GM12865 (cell line): Measurements from ENCODE around the gene LACRT.

Experiments
- DNase-seq: peaks from one replicate; pipeline ENCODE4 v3.0.0; 2010; ENCODE audit warnings: low read depth
- H3K4me3 ChIP-seq: 2 replicates; pipeline ENCODE4 v1.5.1; 2011; ENCODE audit warnings: mild to moderate bottlenecking, low read depth, low read length, control low read depth
- CTCF ChIP-seq: IDR thresholded peaks from 2 replicates; pipeline ENCODE4 v1.5.1; 2011; ENCODE audit warnings: low read length, control low read depth, low read depth, inconsistent platforms; ENCODE audit not compliant: insufficient read depth; ENCODE audit errors: missing control alignments

The LACRT gene

GRCh38 chr12:54608769-54609168 lies 25.9 kb downstream of the LACRT start:
- no peak for DNase-seq
- no peak overlapping the region for H3K4me3 ChIP-seq
- TF ChIP-seq CTCF = no peak

- TF ChIP-seq CTCF = no peak
- no peak for DNase-seq
- no peak overlapping the region for H3K4me3 ChIP-seq
Observed at GRCh38 chr12:54608156-54608555, 26.5 kb downstream of the LACRT start.

GRCh38 chr12:54606556-54606955 lies 28.1 kb downstream of the LACRT start:
- no peak for DNase-seq
- no peak for TF ChIP-seq CTCF
- no peak overlapping the region for H3K4me3 ChIP-seq

GRCh38 chr12:54605138-54605970 lies 29.3 kb downstream of the LACRT start:
- no peak overlapping the region for H3K4me3 ChIP-seq
- no peak for DNase-seq
- TF ChIP-seq CTCF = no peak

DNA sequence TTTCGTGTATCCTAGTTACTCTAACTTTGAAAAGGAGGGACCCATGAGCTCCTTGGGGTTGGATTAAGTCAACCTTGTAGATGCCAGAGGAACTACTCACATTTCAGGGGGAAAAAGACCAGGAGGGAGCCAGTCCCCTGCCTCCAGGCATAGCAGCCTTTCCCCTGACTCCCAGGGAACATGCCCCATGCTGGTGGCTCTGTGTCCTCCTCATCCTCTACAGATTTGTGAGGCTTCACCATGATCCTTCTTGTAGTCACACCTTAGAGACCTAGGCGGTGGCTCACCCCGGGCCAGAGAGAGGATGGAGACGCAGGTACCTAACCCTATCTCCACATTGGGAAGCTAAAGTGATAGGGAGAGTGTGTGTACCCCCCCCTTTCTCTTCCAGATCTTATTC lies 30.3 kb downstream of the LACRT start:
- TF ChIP-seq CTCF = no peak
- DNase-seq = no peak
- H3K4me3 ChIP-seq = no peak overlapping the region

DNA sequence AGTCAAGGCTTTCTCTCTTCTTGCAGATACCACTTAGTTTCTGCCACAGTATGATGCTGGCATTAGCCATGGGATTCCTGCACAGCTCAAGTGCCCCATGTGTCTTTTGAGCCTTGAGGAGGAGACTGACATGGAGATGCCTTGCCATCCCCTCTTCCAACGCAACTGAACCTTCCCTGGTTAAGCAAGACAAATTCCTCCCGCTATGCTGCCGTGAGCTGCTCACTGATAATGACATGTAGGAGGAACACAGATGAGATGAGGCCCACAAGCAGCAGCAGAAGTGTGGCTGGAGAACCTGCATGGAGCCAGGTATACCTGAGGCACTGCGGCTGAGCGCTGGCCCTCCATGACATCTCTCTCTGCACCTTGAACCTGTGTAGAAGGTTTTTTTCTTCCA lies 30.8 kb downstream of the LACRT start:
- no peak overlapping the region for H3K4me3 ChIP-seq
- no peak for TF ChIP-seq CTCF
- no peak for DNase-seq
